Breast epithelium (tissue), 3 donors: ENCODE data around the gene NCK2.

ENCODE experiments used
- POLR2A ChIP-seq: fragments of 450-650 bp; IDR thresholded peaks from one replicate; pipeline ENCODE4 v1.6.1; 2016; ENCODE audit warnings: antibody characterized with exemption, mild to moderate bottlenecking, moderate library complexity
- POLR2AphosphoS5 ChIP-seq, 3 donors: sonication (generic); formaldehyde crosslinking; IDR thresholded peaks; one replicate each; pipeline ENCODE4 v1.6.1; 2017; ENCODE audit warnings: antibody characterized with exemption in 3 of 3
- TF ChIP-seq, protein P1 (sequence below), 3 donors: fragments of 450-650 bp; IDR thresholded peaks; one replicate each; pipeline ENCODE4 v1.5.1; 2016 to 2017; ENCODE audit warnings: antibody characterized with exemption in 3 of 3, mild to moderate bottlenecking in 3 of 3, moderate library complexity in 3 of 3

DNA sequence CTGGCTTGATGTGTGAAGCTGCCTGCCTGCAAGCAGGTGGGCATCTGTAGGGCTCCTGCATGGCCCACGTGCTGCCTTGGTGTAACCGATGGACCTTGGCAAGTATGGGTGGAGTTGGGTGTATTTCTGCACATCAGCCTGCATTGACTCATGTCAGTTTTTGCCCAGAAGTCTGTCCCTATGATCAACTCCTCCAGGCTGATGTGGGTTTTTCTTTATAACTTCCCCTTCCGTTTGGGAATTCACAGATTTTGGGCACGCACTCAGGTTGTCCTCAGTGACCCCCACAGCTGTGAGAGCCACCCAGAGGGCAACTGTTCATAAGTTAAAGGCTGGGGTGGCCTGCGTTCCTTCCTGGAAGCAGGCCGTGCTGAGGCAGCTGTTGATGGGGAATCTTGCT, 123.3 kb downstream of the NCK2 start:
- TF ChIP-seq POLR2AphosphoS5 (IDR thresholded peaks at IDR 0.05): no peak
- TF ChIP-seq, protein P1, sequence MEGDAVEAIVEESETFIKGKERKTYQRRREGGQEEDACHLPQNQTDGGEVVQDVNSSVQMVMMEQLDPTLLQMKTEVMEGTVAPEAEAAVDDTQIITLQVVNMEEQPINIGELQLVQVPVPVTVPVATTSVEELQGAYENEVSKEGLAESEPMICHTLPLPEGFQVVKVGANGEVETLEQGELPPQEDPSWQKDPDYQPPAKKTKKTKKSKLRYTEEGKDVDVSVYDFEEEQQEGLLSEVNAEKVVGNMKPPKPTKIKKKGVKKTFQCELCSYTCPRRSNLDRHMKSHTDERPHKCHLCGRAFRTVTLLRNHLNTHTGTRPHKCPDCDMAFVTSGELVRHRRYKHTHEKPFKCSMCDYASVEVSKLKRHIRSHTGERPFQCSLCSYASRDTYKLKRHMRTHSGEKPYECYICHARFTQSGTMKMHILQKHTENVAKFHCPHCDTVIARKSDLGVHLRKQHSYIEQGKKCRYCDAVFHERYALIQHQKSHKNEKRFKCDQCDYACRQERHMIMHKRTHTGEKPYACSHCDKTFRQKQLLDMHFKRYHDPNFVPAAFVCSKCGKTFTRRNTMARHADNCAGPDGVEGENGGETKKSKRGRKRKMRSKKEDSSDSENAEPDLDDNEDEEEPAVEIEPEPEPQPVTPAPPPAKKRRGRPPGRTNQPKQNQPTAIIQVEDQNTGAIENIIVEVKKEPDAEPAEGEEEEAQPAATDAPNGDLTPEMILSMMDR (IDR thresholded peaks at IDR 0.05): no peak
- no peak for TF ChIP-seq POLR2A
